OCI-LY7 (cell line): ENCODE data around the gene IRS1. TPM values are rescaled to one million over a fixed set of nuclear protein-coding genes. Genes with fewer than 3 reads are reported as not detected.

Source experiments
- BruUV-seq: library from RNA; stranded (reverse); fragments of 400-500 nt; replicated peaks from 2 replicates; lab custom pipeline; 2021; lab: Mats Ljungman, UMichigan
- CTCF ChIA-PET: fragments of 300-600 bp; sonication (Branson Sonifier 250); formaldehyde crosslinking; loops from one replicate; lab custom pipeline; 2022; ENCODE audit warnings: antibody characterized with exemption; ENCODE audit not compliant: unreplicated experiment; lab: Charles Lee
- POLR2A ChIA-PET: fragments of 300-600 bp; sonication (Branson Sonifier 250); formaldehyde crosslinking; loops from one replicate; lab custom pipeline; 2022; ENCODE audit warnings: antibody characterized with exemption; lab: Charles Lee
- DNase-seq: peaks from one replicate; pipeline ENCODE4 v3.0.0-alpha.2; 2015; ENCODE audit warnings: low spot score
- H2AFZ ChIP-seq: fragments of 200-600 bp; sonication (generic), shearing (Covaris generic); 2 replicates; pipeline ENCODE4 v1.6.1; 2014; ENCODE audit warnings: mild to moderate bottlenecking, antibody characterized with exemption, low read length, moderate library complexity
- H3K27ac ChIP-seq: fragments of 200-600 bp; sonication (generic); 2 replicates; pipeline ENCODE4 v1.5.1; 2014; ENCODE audit warnings: mixed run types, low read depth, mild to moderate bottlenecking, moderate library complexity, low read length, inconsistent platforms; ENCODE audit not compliant: poor library complexity, severe bottlenecking
- H3K36me3 ChIP-seq: fragments of 200-600 bp; sonication (generic); 2 replicates; pipeline ENCODE4 v1.6.1; 2014; ENCODE audit warnings: mild to moderate bottlenecking, antibody characterized with exemption, low read length, moderate library complexity, mixed read lengths; ENCODE audit not compliant: insufficient read depth
- H3K4me1 ChIP-seq: fragments of 200-600 bp; sonication (generic); 2 replicates; pipeline ENCODE4 v1.5.1; 2014; ENCODE audit warnings: mild to moderate bottlenecking, low read length; ENCODE audit not compliant: insufficient read depth, poor library complexity, severe bottlenecking
- H3K4me2 ChIP-seq: fragments of 200-600 bp; sonication (generic); 2 replicates; pipeline ENCODE4 v1.6.1; 2014; ENCODE audit warnings: mild to moderate bottlenecking, low read length
- H3K4me3 ChIP-seq: fragments of 200-600 bp; sonication (generic); 2 replicates; pipeline ENCODE4 v1.5.1; 2014; ENCODE audit warnings: mild to moderate bottlenecking, low read depth, low read length; ENCODE audit not compliant: poor library complexity, severe bottlenecking
- H3K79me2 ChIP-seq: fragments of 200-600 bp; sonication (generic); 2 replicates; pipeline ENCODE4 v1.6.1; 2016; ENCODE audit warnings: low read depth, mild to moderate bottlenecking, low read length, moderate library complexity, mixed read lengths; ENCODE audit not compliant: insufficient read depth
- H3K9me2 ChIP-seq: fragments of 200-600 bp; sonication (generic); 2 replicates; pipeline ENCODE4 v1.6.1; 2016; ENCODE audit warnings: mild to moderate bottlenecking, low read length, mixed read lengths; ENCODE audit not compliant: insufficient read depth
- H3K9me3 ChIP-seq: fragments of 200-600 bp; sonication (generic); 2 replicates; pipeline ENCODE4 v1.6.1; 2014; ENCODE audit warnings: mild to moderate bottlenecking, mixed run types, low read length, mixed read lengths
- H4K20me1 ChIP-seq: fragments of 200-600 bp; sonication (generic); 2 replicates; pipeline ENCODE4 v1.6.1; 2014; ENCODE audit warnings: mild to moderate bottlenecking, antibody characterized with exemption, low read length, moderate library complexity, mixed read lengths; ENCODE audit not compliant: insufficient read depth
- EZH2phosphoT487 ChIP-seq: fragments of 200-600 bp; sonication (generic); IDR thresholded peaks from 2 replicates; pipeline ENCODE4 v1.6.1; 2018; ENCODE audit warnings: low read depth, borderline replicate concordance, mild to moderate bottlenecking, mixed run types, antibody characterized with exemption, low read length, moderate library complexity, mixed read lengths
- intact Hi-C: fragments of 100-400 bp; cut with micrococcal nuclease; formaldehyde crosslinking; loops from one replicate; pipeline ENCODE4 v1.10.0; 2022; ENCODE audit not compliant: unreplicated experiment
- total RNA-seq, 2 experiments: library from RNA; depleted of rRNA in 1 of 2; stranded (reverse); fragments of >200 nt in 1 of 2; shearing (Covaris generic) in 1 of 2; gene quantifications; 2 replicates each; pipeline ENCODE4 v1.2.3, GENCODE V29; 2014 to 2022
- TF ChIP-seq, protein P1 (sequence below): fragments of 200-600 bp; sonication (generic); conservative IDR thresholded peaks from 2 replicates; pipeline ENCODE4 v1.5.1; 2014; ENCODE audit warnings: mild to moderate bottlenecking, antibody characterized with exemption, low read length, moderate library complexity, mixed read lengths

IRS1 gene
- total RNA-seq, 2 experiments from 2014 or later, result 18.1 to 23.5 TPM

DNA sequence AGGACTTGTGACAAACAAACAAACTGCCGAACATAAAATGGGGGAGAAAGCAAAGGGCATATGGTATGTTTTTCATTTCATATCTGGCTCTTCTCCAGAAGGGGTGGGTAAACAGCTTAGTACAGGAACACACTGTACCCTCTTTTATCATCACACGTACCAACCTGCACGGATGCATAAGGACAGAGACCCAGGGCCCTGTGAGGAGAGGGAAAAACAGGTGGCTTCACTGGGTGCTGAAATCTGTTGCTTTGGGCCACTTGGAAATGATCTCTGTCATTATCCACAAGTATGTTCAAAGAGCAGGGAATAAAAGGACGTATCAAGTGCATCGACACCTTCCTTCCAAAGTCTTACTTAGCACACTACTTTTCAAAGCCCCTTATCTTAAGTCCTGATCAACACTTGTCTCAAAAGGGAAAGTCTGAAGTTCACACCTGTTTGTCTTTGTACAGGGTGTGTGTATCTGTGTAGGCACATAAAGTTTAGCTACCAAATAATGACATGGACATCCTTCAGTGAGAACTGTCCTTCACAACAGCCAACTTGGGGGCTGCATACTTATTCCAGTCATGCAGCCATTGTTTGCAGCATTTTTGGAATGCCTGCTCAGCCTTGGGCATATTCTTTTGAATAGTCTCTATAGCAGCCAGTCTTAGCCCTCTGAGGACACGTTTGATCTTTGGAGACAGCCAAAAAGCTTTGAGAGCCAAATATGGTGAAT lies 60.6 kb downstream of the IRS1 start:
- no TSS peak for BruUV-seq
- ChIA-PET CTCF (no interaction called here), POLR2A (interaction anchor here (1.1 kb wide), 1 partner anchor 13 kb away, joined by 4 read pairs; no protein-coding TSS in a partner anchor)
- H3K9me2 ChIP-seq, result no peaks in the 10 kb centered on the region
- H3K36me3 ChIP-seq, result peaks cover 20% of the 10 kb centered on the region
- H3K4me1 ChIP-seq, result no peaks in the 10 kb centered on the region
- no peak for DNase-seq
- H3K4me3 ChIP-seq, result no peak overlapping the region
- no peaks in the 10 kb centered on the region for H4K20me1 ChIP-seq
- no peak overlapping the region for H3K4me2 ChIP-seq
- H2AFZ ChIP-seq, result no peak overlapping the region
- no peaks in the 10 kb centered on the region for H3K79me2 ChIP-seq
- no peak for TF ChIP-seq EZH2phosphoT487
- TF ChIP-seq, protein P1, sequence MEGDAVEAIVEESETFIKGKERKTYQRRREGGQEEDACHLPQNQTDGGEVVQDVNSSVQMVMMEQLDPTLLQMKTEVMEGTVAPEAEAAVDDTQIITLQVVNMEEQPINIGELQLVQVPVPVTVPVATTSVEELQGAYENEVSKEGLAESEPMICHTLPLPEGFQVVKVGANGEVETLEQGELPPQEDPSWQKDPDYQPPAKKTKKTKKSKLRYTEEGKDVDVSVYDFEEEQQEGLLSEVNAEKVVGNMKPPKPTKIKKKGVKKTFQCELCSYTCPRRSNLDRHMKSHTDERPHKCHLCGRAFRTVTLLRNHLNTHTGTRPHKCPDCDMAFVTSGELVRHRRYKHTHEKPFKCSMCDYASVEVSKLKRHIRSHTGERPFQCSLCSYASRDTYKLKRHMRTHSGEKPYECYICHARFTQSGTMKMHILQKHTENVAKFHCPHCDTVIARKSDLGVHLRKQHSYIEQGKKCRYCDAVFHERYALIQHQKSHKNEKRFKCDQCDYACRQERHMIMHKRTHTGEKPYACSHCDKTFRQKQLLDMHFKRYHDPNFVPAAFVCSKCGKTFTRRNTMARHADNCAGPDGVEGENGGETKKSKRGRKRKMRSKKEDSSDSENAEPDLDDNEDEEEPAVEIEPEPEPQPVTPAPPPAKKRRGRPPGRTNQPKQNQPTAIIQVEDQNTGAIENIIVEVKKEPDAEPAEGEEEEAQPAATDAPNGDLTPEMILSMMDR, result no peak
- intact Hi-C loops, result no loop called here
- H3K9me3 ChIP-seq, result no peaks in the 10 kb centered on the region
- H3K27ac ChIP-seq, result no peak overlapping the region

DNA sequence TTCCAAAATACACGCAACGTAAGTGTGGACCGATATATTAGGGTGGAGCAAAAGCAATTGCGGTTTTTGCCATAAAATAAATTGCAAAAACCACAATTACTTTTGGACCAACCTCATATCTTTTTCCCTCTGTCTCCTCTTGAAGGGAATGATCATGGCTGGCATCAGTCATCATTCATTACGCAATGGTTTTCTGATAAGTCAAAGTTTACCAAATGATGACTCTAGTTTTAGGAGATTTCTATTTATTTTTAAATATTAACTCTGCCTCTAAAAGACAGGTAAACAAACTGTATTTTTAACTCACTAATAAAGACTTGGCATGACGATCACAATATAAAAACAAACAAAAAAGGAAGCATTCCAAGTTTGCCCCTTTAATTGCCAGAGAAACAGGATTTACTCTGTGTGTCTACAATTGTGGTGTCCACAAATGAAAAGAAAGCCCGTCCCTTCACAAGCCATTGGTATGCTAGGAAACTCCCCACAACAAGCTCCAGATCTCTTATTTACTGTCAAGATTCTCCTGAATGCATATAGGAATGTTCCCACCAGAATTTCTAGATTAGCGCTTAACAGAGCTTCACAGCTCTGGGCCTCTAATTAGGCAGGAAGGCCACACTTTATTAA lies 61.3 kb downstream of the IRS1 start:
- Histone ChIP-seq H2AFZ (no peak overlapping the region), H3K4me2 (no peak overlapping the region), H3K9me2 (no peaks in the 10 kb centered on the region), H3K9me3 (no peaks in the 10 kb centered on the region), H4K20me1 (no peaks in the 10 kb centered on the region), H3K79me2 (no peaks in the 10 kb centered on the region), H3K36me3 (peaks cover 20% of the 10 kb centered on the region), H3K27ac (no peak overlapping the region), H3K4me1 (no peaks in the 10 kb centered on the region), H3K4me3 (no peak overlapping the region)
- ChIA-PET CTCF (no interaction called here), POLR2A (interaction anchor here (1.1 kb wide), 2 partner anchors 13 to 23 kb away, joined by 4 read pairs; no protein-coding TSS in a partner anchor)
- TF ChIP-seq EZH2phosphoT487, result no peak
- TF ChIP-seq, protein P1, result no peak
- DNase-seq, result no peak
- intact Hi-C loops, result no loop called here
- no TSS peak for BruUV-seq

DNA sequence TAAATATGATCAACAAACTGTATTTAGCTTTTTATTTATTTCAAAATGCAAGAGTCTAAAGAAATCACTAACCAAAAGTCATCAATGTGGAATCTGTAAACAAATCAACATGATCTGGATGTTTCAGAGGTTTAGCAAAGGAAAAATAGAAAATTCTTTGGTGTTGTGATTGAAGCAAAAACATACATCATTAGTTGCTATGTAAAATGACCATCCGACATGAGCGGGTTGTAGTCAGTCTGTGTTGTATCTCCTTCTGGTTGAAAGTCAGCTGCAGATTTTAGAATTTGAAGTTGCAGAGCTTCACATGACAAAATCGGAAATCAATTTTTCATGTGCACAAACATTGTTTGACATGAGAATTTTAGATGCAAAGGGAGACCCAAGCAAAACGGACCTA lies 63.2 kb downstream of the IRS1 start:
- no peak for DNase-seq
- Histone ChIP-seq H3K4me1 (no peaks in the 10 kb centered on the region), H3K4me2 (no peak overlapping the region), H2AFZ (no peak overlapping the region), H3K27ac (no peak overlapping the region), H4K20me1 (no peaks in the 10 kb centered on the region), H3K9me3 (no peaks in the 10 kb centered on the region), H3K79me2 (no peaks in the 10 kb centered on the region), H3K9me2 (no peaks in the 10 kb centered on the region), H3K4me3 (no peak overlapping the region), H3K36me3 (peaks cover 20% of the 10 kb centered on the region)
- ChIA-PET POLR2A (no interaction called here), CTCF (no interaction called here)
- intact Hi-C loops, result no loop called here
- no TSS peak for BruUV-seq
- TF ChIP-seq EZH2phosphoT487, result no peak
- TF ChIP-seq, protein P1, result no peak
